B cell (primary cell): Measurements from ENCODE around the gene TSPAN19. TPM values are rescaled to one million over a fixed set of nuclear protein-coding genes. Genes with fewer than 3 reads are reported as not detected.

Experiments used
- ATAC-seq: fragments of 200-7000 bp; cut with Tn5 transposase; one replicate; pipeline ENCODE4 v1.10.0; 2021; ENCODE audit warnings: low read depth, mild to moderate bottlenecking, moderate number of reproducible peaks, moderate library complexity
- CTCF ChIA-PET: fragments of 350-600 bp; sonication (Branson Sonifier 250); formaldehyde crosslinking; loops from one replicate; lab custom pipeline; 2021; ENCODE audit warnings: antibody characterized with exemption, inconsistent platforms; lab: Charles Lee
- POLR2A ChIA-PET: fragments of 350-600 bp; sonication (Branson Sonifier 250); formaldehyde crosslinking; loops from one replicate; lab custom pipeline; 2021; ENCODE audit warnings: antibody characterized with exemption; lab: Charles Lee
- DNase-seq: peaks from one replicate; pipeline ENCODE4 v3.0.0; 2013
- H2AFZ ChIP-seq: 2 replicates; pipeline ENCODE4 v1.6.1; 2012; ENCODE audit warnings: mild to moderate bottlenecking, low read depth, low read length; ENCODE audit not compliant: insufficient read depth, poor library complexity, severe bottlenecking
- H3K27ac ChIP-seq, 2 donors: 1 replicate in 1 of 2; 2 replicates in 1 of 2; pipeline ENCODE4 v1.5.1; 2012 to 2013; ENCODE audit warnings: low read length in 2 of 2, mild to moderate bottlenecking in 2 of 2, moderate library complexity in 1 of 2
- H3K27me3 ChIP-seq, 4 experiments: fragments of 200-600 bp in 1 of 4; sonication (generic) in 1 of 4; replicated peaks in 1 of 4; 1 replicate in 2 of 4; 2 replicates in 2 of 4; pipeline versions ENCODE4 v1.6.1 to v1.7.0; 2013 to 2016; ENCODE audit warnings: low read length in 3 of 4, mild to moderate bottlenecking in 2 of 4, mixed read lengths in 1 of 4, moderate library complexity in 1 of 4; ENCODE audit not compliant: insufficient read depth in 4 of 4, control insufficient read depth in 3 of 4; ENCODE audit errors: control extremely low read depth in 1 of 4
- H3K36me3 ChIP-seq, 2 experiments: replicated peaks in 1 of 2; 1 replicate in 1 of 2; 2 replicates in 1 of 2; pipeline versions ENCODE4 v1.6.1 to v1.7.1; 2013; ENCODE audit warnings: low read length in 1 of 2; ENCODE audit not compliant: insufficient read depth in 2 of 2, control insufficient read depth in 1 of 2; ENCODE audit errors: control extremely low read depth in 1 of 2, extremely low read depth in 1 of 2
- H3K4me1 ChIP-seq, 2 donors: fragments of 200-600 bp in 1 of 2; sonication (generic) in 1 of 2; 1 replicate in 1 of 2; 2 replicates in 1 of 2; pipeline versions ENCODE4 v1.5.1 to v1.6.1; 2013 to 2017; ENCODE audit warnings: low read length in 2 of 2; ENCODE audit not compliant: control insufficient read depth in 2 of 2, insufficient read depth in 2 of 2
- H3K4me2 ChIP-seq: replicated peaks from 2 replicates; pipeline ENCODE3; 2012; ENCODE audit warnings: mild to moderate bottlenecking, low read depth, low read length; ENCODE audit not compliant: poor library complexity, severe bottlenecking
- H3K4me3 ChIP-seq, 5 experiments: fragments of 200-600 bp in 1 of 5; sonication (generic) in 1 of 5; 1 replicate in 3 of 5; 2 replicates in 2 of 5; pipeline versions ENCODE4 v1.5.1 to v1.7.0; 2011 to 2016; ENCODE audit warnings: low read length in 4 of 5, mild to moderate bottlenecking in 4 of 5, low read depth in 2 of 5, control low read depth in 1 of 5, moderate library complexity in 1 of 5; ENCODE audit not compliant: insufficient read depth in 1 of 5; ENCODE audit errors: control extremely low read depth in 1 of 5, extremely low read depth in 1 of 5
- H3K79me2 ChIP-seq: fragments of 200-600 bp; sonication (generic); one replicate; pipeline ENCODE4 v1.6.0; 2016; ENCODE audit warnings: low read length; ENCODE audit not compliant: control insufficient read depth, insufficient read depth
- H3K9ac ChIP-seq: fragments of 200-600 bp; sonication (generic); 2 replicates; pipeline ENCODE4 v1.6.1; 2017; ENCODE audit warnings: mild to moderate bottlenecking, low read length, moderate library complexity
- H3K9me3 ChIP-seq, 3 donors: one replicate each; pipeline versions ENCODE4 v1.6.1 to v1.7.1; 2013; ENCODE audit warnings: low read length in 2 of 3; ENCODE audit not compliant: control insufficient read depth in 2 of 3, insufficient read depth in 1 of 3; ENCODE audit errors: control extremely low read depth in 1 of 3
- H4K20me1 ChIP-seq: 2 replicates; pipeline ENCODE4 v1.6.0; 2012; ENCODE audit warnings: mild to moderate bottlenecking, low read length; ENCODE audit not compliant: insufficient read depth, control insufficient read depth, poor library complexity, severe bottlenecking
- H3K27ac Mint-ChIP-seq: one replicate; pipeline ENCODE4 v1.8.0; 2021; ENCODE audit warnings: mixed read lengths
- H3K27me3 Mint-ChIP-seq: one replicate; pipeline ENCODE4 v1.8.0; 2021; ENCODE audit warnings: mixed read lengths
- H3K4me1 Mint-ChIP-seq: one replicate; pipeline ENCODE4 v1.8.0; 2021; ENCODE audit warnings: mixed read lengths
- H3K4me3 Mint-ChIP-seq: one replicate; pipeline ENCODE4 v1.8.0; 2021; ENCODE audit warnings: mixed read lengths
- H3K9me3 Mint-ChIP-seq: one replicate; pipeline ENCODE4 v1.8.0; 2022; ENCODE audit warnings: mixed read lengths; ENCODE audit not compliant: insufficient read depth
- EZH2 ChIP-seq: IDR thresholded peaks from 2 replicates; pipeline ENCODE4 v1.6.1; 2012; ENCODE audit warnings: borderline replicate concordance, low read depth, mild to moderate bottlenecking, moderate library complexity, low read length; ENCODE audit not compliant: insufficient read depth, poor library complexity, severe bottlenecking
- WGBS: methylation state at CpG from one replicate; pipeline ENCODE4 v1.1.5; 2013; ENCODE audit warnings: missing lambda C conversion rate; ENCODE audit not compliant: insufficient coverage; 5-methylcytosine and 5-hydroxymethylcytosine counted together
- intact Hi-C: fragments of 100-400 bp; cut with micrococcal nuclease; formaldehyde crosslinking; loops from one replicate; pipeline ENCODE4 v1.10.0; 2022
- polyA plus RNA-seq: library from polyadenylated mRNA; depleted of rRNA; stranded (reverse); fragments of >200 nt; gene quantifications from 2 replicates; pipeline ENCODE4 v1.2.3, GENCODE V29; 2012
- total RNA-seq, 2 donors: library from RNA; stranded (reverse); fragments of 120-200 nt in 1 of 2; gene quantifications; 1 replicate in 1 of 2; 2 replicates in 1 of 2; pipeline versions ENCODE4 v1.2.3 to v1.2.4, GENCODE V29; 2013 to 2022
- TF ChIP-seq, protein P1 (sequence below): fragments of 200-600 bp; IDR thresholded peaks from one replicate; pipeline ENCODE4 v1.8.0; 2022; ENCODE audit warnings: antibody characterized with exemption, mild to moderate bottlenecking

The TSPAN19 gene
- total and polyA plus RNA-seq, 2 donors (not counting 1 experiment from before 2014, with no cell fraction given): not detected

DNA sequence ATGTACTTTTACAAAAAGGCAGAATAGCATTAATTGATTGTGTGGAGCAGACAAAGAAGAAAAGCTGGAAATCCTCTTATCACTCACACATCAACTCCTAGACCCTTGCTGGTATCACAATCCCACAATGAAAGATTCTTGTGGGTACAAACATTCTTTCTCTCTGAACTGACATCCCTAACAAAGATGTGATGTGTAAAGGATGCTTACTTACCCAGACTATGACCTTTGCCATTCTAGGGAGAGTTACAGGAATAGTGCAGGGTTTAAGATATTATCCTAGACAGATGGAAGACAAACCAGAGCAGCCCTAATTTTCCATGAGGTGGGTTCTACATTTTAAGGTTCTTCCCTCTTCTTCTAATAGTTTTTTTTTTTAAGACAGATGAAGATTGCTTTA is 63.1 kb downstream of the TSPAN19 start:
- no peak for ATAC-seq
- H3K4me3 Mint-ChIP-seq: no peak overlapping the region
- Histone ChIP-seq H3K9me3 (peaks cover 0 to 6% (median 0%) of the 10 kb centered on the region in 3 donors), H3K79me2 (no peaks in the 10 kb centered on the region), H3K4me2 (no peak overlapping the region), H2AFZ (no peak overlapping the region), H3K27me3 (no peaks in the 10 kb centered on the region), H3K4me3 (no peak overlapping the region), H3K27ac (no peak overlapping the region), H3K4me1 (no peaks in the 10 kb centered on the region), H4K20me1 (no peaks in the 10 kb centered on the region), H3K9ac (no peak overlapping the region), H3K36me3 (no peaks in the 10 kb centered on the region)
- no peaks in the 10 kb centered on the region for H3K27me3 Mint-ChIP-seq
- no peaks in the 10 kb centered on the region for H3K4me1 Mint-ChIP-seq
- intact Hi-C loops: no loop called here
- ChIA-PET POLR2A (no interaction called here), CTCF (no interaction called here)
- no peak overlapping the region for H3K27ac Mint-ChIP-seq
- H3K9me3 Mint-ChIP-seq: no peaks in the 10 kb centered on the region
- TF ChIP-seq EZH2: no peak
- DNase-seq: no peak

DNA sequence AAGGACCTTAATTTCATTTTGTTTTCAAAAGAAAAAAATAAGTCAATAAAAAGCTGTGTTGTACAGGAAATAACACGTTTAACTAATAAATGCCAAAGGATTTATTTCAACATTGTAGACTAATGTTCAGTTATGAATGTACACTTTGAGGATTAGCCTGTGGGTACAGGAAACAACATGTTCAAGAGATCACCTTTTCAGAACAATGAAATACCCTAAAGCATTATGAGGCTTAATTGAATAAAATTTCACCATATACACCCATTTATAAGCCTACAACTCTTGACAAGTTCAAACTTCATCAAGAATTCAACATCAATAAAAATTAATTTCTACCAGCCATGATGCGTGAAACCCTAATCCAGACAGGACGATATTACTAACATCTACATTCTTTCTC is 66.9 kb downstream of the TSPAN19 start:
- CTCF ChIA-PET: no interaction called here
- WGBS: 100% methylated on average over 1 of the region's 3 CpGs
- no peaks in the 10 kb centered on the region for H4K20me1 ChIP-seq

More for the DNA sequence above, 66.9 kb downstream of the TSPAN19 start:
- no peaks in the 10 kb centered on the region for H3K27me3 Mint-ChIP-seq
- ATAC-seq (no peak), DNase-seq (no peak)
- TF ChIP-seq EZH2: no peak
- TF ChIP-seq, protein P1, sequence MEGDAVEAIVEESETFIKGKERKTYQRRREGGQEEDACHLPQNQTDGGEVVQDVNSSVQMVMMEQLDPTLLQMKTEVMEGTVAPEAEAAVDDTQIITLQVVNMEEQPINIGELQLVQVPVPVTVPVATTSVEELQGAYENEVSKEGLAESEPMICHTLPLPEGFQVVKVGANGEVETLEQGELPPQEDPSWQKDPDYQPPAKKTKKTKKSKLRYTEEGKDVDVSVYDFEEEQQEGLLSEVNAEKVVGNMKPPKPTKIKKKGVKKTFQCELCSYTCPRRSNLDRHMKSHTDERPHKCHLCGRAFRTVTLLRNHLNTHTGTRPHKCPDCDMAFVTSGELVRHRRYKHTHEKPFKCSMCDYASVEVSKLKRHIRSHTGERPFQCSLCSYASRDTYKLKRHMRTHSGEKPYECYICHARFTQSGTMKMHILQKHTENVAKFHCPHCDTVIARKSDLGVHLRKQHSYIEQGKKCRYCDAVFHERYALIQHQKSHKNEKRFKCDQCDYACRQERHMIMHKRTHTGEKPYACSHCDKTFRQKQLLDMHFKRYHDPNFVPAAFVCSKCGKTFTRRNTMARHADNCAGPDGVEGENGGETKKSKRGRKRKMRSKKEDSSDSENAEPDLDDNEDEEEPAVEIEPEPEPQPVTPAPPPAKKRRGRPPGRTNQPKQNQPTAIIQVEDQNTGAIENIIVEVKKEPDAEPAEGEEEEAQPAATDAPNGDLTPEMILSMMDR: no peak
- Histone ChIP-seq H3K36me3 (no peaks in the 10 kb centered on the region), H3K4me3 (no peak overlapping the region), H3K79me2 (no peaks in the 10 kb centered on the region), H3K9me3 (no peaks in the 10 kb centered on the region), H3K4me2 (no peak overlapping the region), H2AFZ (no peak overlapping the region), H3K27ac (no peak overlapping the region), H3K9ac (no peak overlapping the region), H3K27me3 (no peaks in the 10 kb centered on the region), H3K4me1 (no peaks in the 10 kb centered on the region)
- H3K9me3 Mint-ChIP-seq: no peaks in the 10 kb centered on the region
- no peak overlapping the region for H3K27ac Mint-ChIP-seq
- POLR2A ChIA-PET: no interaction called here
- H3K4me1 Mint-ChIP-seq: no peaks in the 10 kb centered on the region
- H3K4me3 Mint-ChIP-seq: no peak overlapping the region
- intact Hi-C loops: no loop called here

Other genes starting within 250 kb of the TSPAN19 start
- 0.29 and 0.39 TPM in 2 replicates for gene SLC6A15, start 123.5 kb downstream of the TSPAN19 start, total RNA-seq
- not detected in 2 replicates for gene SLC6A15, start 123.5 kb downstream of the TSPAN19 start, polyA plus RNA-seq
- not detected in 2 replicates for gene LRRIQ1, start 74 bp upstream of the TSPAN19 start, total RNA-seq
- gene LRRIQ1, start 74 bp upstream of the TSPAN19 start, polyA plus RNA-seq: not detected in 2 replicates
- gene ALX1, start 243.9 kb upstream of the TSPAN19 start, total RNA-seq: not detected in 2 replicates
- not detected in 2 replicates for gene ALX1, start 243.9 kb upstream of the TSPAN19 start, polyA plus RNA-seq